Neuronal stem cell (in vitro differentiated cells): ENCODE measurements around the gene B4GALNT3.

Experiments
- DNase-seq: peaks from one replicate; pipeline ENCODE4 v3.0.0-alpha.2; 2013; ENCODE audit warnings: low spot score
- H2AFZ ChIP-seq: one replicate; pipeline ENCODE4 v1.6.1; 2013; ENCODE audit warnings: mild to moderate bottlenecking, low read length, inconsistent platforms
- H2AK5ac ChIP-seq: 2 replicates; pipeline ENCODE4 v1.6.1; 2013; ENCODE audit warnings: low read depth, mild to moderate bottlenecking, inconsistent platforms, low read length, moderate library complexity, mixed read lengths
- H2BK120ac ChIP-seq: 2 replicates; pipeline ENCODE4 v1.6.1; 2013; ENCODE audit warnings: low read depth, mild to moderate bottlenecking, inconsistent platforms, low read length, moderate library complexity, mixed read lengths
- H2BK12ac ChIP-seq: one replicate; pipeline ENCODE4 v1.6.1; 2013; ENCODE audit warnings: low read length, inconsistent platforms
- H2BK15ac ChIP-seq: 2 replicates; pipeline ENCODE4 v1.6.1; 2013; ENCODE audit warnings: mild to moderate bottlenecking, low read length, inconsistent platforms, mixed read lengths
- H2BK5ac ChIP-seq: one replicate; pipeline ENCODE4 v1.6.1; 2013; ENCODE audit warnings: inconsistent platforms, mild to moderate bottlenecking, low read length, moderate library complexity
- H3K14ac ChIP-seq: one replicate; pipeline ENCODE4 v1.6.1; 2013; ENCODE audit warnings: low read length, inconsistent platforms
- H3K18ac ChIP-seq: 2 replicates; pipeline ENCODE4 v1.6.1; 2013; ENCODE audit warnings: low read length, inconsistent platforms
- H3K23ac ChIP-seq: 2 replicates; pipeline ENCODE4 v1.6.1; 2013; ENCODE audit warnings: low read depth, mild to moderate bottlenecking, mixed read lengths, low read length, inconsistent platforms; ENCODE audit not compliant: poor library complexity
- H3K27ac ChIP-seq: replicated peaks from 3 replicates; pipeline ENCODE4 v1.5.1; 2013; ENCODE audit warnings: low read length, inconsistent platforms
- H3K27me3 ChIP-seq, 3 experiments: 2 replicates each; pipeline ENCODE4 v1.6.1; 2013; ENCODE audit warnings: low read length in 3 of 3, mild to moderate bottlenecking in 2 of 3, inconsistent platforms in 1 of 3, low read depth in 1 of 3, mixed read lengths in 1 of 3, moderate library complexity in 1 of 3; ENCODE audit not compliant: control insufficient read depth in 3 of 3, insufficient read depth in 3 of 3
- H3K36me3 ChIP-seq, 2 donors: replicated peaks in 1 of 2; 2 replicates each; pipeline ENCODE4 v1.6.1; 2013; ENCODE audit warnings: low read length in 2 of 2; ENCODE audit not compliant: control insufficient read depth in 2 of 2, insufficient read depth in 2 of 2
- H3K4ac ChIP-seq: 2 replicates; pipeline ENCODE4 v1.6.1; 2013; ENCODE audit warnings: inconsistent platforms, mild to moderate bottlenecking, low read length, moderate library complexity
- H3K4me1 ChIP-seq, 2 donors: 1 replicate in 1 of 2; 2 replicates in 1 of 2; pipeline ENCODE4 v1.6.1; 2013; ENCODE audit warnings: low read length in 2 of 2, low read depth in 1 of 2; ENCODE audit not compliant: control insufficient read depth in 2 of 2, insufficient read depth in 1 of 2
- H3K4me2 ChIP-seq: one replicate; pipeline ENCODE4 v1.6.1; 2013; ENCODE audit warnings: mild to moderate bottlenecking, low read length, inconsistent platforms; ENCODE audit not compliant: insufficient read depth, poor library complexity, severe bottlenecking
- H3K4me3 ChIP-seq, 2 donors: 2 replicates each; pipeline ENCODE4 v1.5.1; 2013; ENCODE audit warnings: low read length in 2 of 2, mild to moderate bottlenecking in 2 of 2, inconsistent platforms in 1 of 2, moderate library complexity in 1 of 2
- H3K79me1 ChIP-seq: one replicate; pipeline ENCODE4 v1.6.1; 2013; ENCODE audit warnings: low read depth, mild to moderate bottlenecking, inconsistent platforms, low read length, moderate library complexity
- H3K9ac ChIP-seq: one replicate; pipeline ENCODE4 v1.6.1; 2013; ENCODE audit warnings: mild to moderate bottlenecking, low read depth, low read length, inconsistent platforms; ENCODE audit not compliant: poor library complexity
- H3K9me3 ChIP-seq, 2 donors: replicated peaks in 1 of 2; 2 replicates each; pipeline versions ENCODE3 to v1.6.1; 2013; ENCODE audit warnings: low read length in 2 of 2, mild to moderate bottlenecking in 2 of 2, inconsistent platforms in 1 of 2, low read depth in 1 of 2, mixed read lengths in 1 of 2, moderate library complexity in 1 of 2; ENCODE audit not compliant: control insufficient read depth in 2 of 2, insufficient read depth in 1 of 2
- H4K8ac ChIP-seq: one replicate; pipeline ENCODE4 v1.6.1; 2013; ENCODE audit warnings: low read depth, mild to moderate bottlenecking, inconsistent platforms, low read length, moderate library complexity
- H4K91ac ChIP-seq: one replicate; pipeline ENCODE4 v1.6.1; 2013; ENCODE audit warnings: low read length, low read depth, mild to moderate bottlenecking, inconsistent platforms; ENCODE audit not compliant: poor library complexity
- WGBS, 2 donors: extraction: QIAGEN DNeasy Blood & Tissue Kit; methylation state at CpG; one replicate each; pipeline ENCODE4 v1.1.7; 2013; ENCODE audit warnings: missing lambda C conversion rate in 2 of 2, mixed read lengths in 1 of 2; ENCODE audit not compliant: insufficient read length in 2 of 2, insufficient replicate concordance in 1 of 2; ENCODE audit errors: extremely low coverage in 2 of 2; 5-methylcytosine and 5-hydroxymethylcytosine counted together

Gene B4GALNT3

DNA sequence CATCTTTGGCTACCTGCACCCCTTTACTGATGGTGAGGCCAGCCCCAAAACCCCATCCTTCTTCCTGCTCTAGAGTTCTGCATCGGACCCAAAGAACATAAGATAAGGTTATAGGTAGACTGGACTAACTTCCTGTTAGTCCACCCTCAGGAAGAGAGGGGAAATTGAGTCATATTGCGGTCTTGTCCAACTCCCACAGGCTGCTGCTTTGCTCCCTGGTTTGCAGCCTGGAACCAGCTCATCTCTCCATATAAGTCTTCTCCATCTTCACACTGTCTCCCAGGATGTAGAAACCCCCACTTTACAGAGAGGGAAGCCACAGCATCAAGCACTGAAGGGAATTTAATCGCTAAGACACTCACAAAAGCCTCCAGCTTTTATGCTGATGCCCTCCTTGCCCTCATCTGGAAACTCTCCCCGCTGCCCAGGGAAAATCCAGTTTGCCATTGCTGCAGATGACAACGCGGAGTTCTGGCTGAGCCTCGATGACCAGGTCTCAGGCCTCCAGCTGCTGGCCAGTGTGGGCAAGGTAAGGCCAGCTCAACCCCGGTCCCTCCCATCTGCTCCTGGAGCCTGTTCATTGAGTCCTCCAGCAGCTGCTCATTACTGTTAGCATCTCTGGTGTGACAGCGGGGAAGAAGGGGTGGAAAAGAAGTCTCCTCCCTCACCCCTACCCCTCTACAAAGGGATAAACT, 85.3 kb downstream of the B4GALNT3 start:
- Histone ChIP-seq H3K4me3 (no peak overlapping the region), H3K14ac (no peak overlapping the region), H4K91ac (no peak overlapping the region), H2BK120ac (no peak overlapping the region), H3K9ac (peak overlapping the region; percentile 12), H2BK5ac (no peak overlapping the region), H2BK12ac (no peak overlapping the region), H2AFZ (no peak overlapping the region), H2BK15ac (no peak overlapping the region), H3K4me2 (no peak overlapping the region), H3K36me3 (peaks cover 0 to 9% of the 10 kb centered on the region in 2 donors), H4K8ac (no peak overlapping the region), H3K4ac (no peak overlapping the region), H3K27ac (no peak overlapping the region), H3K9me3 (no peaks in the 10 kb centered on the region), H3K27me3 (peaks cover 0 to 3% (median 0%) of the 10 kb centered on the region in 3 experiments), H2AK5ac (no peak overlapping the region), H3K23ac (no peak overlapping the region), H3K79me1 (no peaks in the 10 kb centered on the region), H3K18ac (no peak overlapping the region), H3K4me1 (peaks cover 21 to 23% of the 10 kb centered on the region in 2 donors)
- WGBS, 2 donors = no CpG with 5 or more reads among the region's 9 CpGs
- no peak for DNase-seq

DNA sequence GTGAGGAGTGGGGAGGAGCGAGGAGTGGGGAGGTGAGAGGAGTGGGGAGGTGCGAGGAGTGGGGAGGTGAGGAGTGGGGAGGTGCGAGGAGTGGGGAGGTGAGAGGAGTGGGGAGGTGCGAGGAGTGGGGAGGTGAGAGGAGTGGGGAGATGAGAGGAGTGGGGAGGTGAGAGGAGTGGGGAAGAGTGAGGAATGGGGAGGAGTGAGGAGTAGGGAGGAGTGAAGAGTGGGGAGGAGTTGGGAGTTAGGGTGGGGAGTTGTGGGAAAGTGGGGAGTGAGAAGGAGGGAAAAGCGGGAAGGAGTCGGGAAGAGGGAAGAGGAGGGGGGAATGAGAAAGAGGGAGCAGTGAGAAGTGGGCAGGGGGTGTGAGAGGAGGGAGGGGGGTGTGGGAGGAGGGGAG, 86.1 kb downstream of the B4GALNT3 start:
- no peak overlapping the region for H3K4ac ChIP-seq
- 100% methylated on average over 4 of the region's 6 CpGs; no CpG with 5 or more reads in 1 of the 2 donors for WGBS, 2 donors

DNA sequence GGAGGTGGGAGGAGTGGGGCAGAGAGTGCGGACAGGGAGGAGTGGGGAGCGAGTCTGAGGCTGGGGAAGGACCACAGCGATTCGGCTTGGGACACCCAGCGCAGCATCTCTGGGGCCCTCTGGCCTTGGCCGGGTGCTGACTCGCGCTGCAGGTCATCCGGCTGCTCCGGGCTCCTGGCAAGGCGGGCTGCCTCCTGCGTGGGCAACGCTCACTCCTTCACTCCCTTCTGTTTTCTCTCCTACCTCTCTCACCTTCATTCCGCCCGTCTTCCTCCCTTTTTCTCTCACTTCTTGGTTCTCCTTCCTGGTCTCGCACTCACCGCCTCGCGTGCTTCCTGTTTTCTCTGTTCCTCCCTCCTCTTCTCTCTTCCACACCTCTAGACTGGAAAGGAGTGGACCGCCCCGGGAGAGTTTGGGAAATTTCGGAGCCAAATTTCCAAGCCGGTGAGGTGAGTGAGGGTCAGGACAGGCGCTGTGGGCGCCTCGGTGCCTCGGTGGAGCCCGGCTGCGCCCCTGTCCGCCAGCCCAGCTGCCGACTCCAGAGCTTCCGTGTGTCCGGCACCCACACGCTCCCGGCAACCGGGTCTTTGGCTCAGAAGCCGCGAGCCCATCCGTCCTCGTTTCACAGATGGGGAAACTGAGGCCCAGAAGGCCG, 86.7 kb downstream of the B4GALNT3 start:
- Histone ChIP-seq H3K9ac (no peak overlapping the region), H4K8ac (no peak overlapping the region), H3K18ac (peak overlapping the region; percentile 75), H3K14ac (no peak overlapping the region), H4K91ac (no peak overlapping the region), H3K27ac (no peak overlapping the region), H3K36me3 (peaks cover 0 to 19% of the 10 kb centered on the region in 2 donors), H2BK5ac (no peak overlapping the region), H2BK12ac (no peak overlapping the region), H3K79me1 (peaks cover 2% of the 10 kb centered on the region), H3K4me1 (peaks cover 16 to 17% of the 10 kb centered on the region in 2 donors), H3K23ac (peak overlapping the region; percentile 92), H2AFZ (peak overlapping the region; percentile 6), H3K4me3 (no peak overlapping the region), H3K9me3 (no peaks in the 10 kb centered on the region), H3K27me3 (peaks cover 0 to 3% (median 0%) of the 10 kb centered on the region in 3 experiments), H2AK5ac (peak overlapping the region; percentile 94), H2BK120ac (peak overlapping the region; percentile 2), H3K4me2 (no peak overlapping the region), H3K4ac (no peak overlapping the region), H2BK15ac (peak overlapping the region; percentile 52)
- WGBS, 2 donors = 100% methylated on average over 2 of the region's 41 CpGs; no CpG with 5 or more reads in 1 of the 2 donors
- no peak for DNase-seq

More for the DNA sequence above, 86.1 kb downstream of the B4GALNT3 start:
- Histone ChIP-seq H3K4me3 (no peak overlapping the region), H3K27ac (no peak overlapping the region), H3K23ac (no peak overlapping the region), H3K36me3 (peaks cover 0 to 15% of the 10 kb centered on the region in 2 donors), H4K91ac (no peak overlapping the region), H3K4me1 (peaks cover 21 to 23% of the 10 kb centered on the region in 2 donors), H4K8ac (no peak overlapping the region), H3K14ac (no peak overlapping the region), H3K9ac (no peak overlapping the region), H2BK15ac (no peak overlapping the region), H2BK12ac (no peak overlapping the region), H3K27me3 (peaks cover 0 to 3% (median 0%) of the 10 kb centered on the region in 3 experiments), H2BK5ac (no peak overlapping the region), H3K18ac (no peak overlapping the region), H2AFZ (no peak overlapping the region), H2AK5ac (no peak overlapping the region), H3K79me1 (peaks cover under 1% of the 10 kb centered on the region), H2BK120ac (no peak overlapping the region), H3K9me3 (no peaks in the 10 kb centered on the region), H3K4me2 (no peak overlapping the region)
- no peak for DNase-seq
